ENCODE data around the gene RERE.

- TF ChIP-seq EZH2 (IDR thresholded peaks at IDR 0.05) = no peak
- no peak for TF ChIP-seq POLR2AphosphoS5 (IDR thresholded peaks at IDR 0.05; ENCODE audit: borderline replicate concordance, low read depth, low read length)
- no peak for TF ChIP-seq FOXP2 (optimal IDR thresholded peaks at IDR 0.05; ENCODE audit: control extremely low read depth, extremely low read length, insufficient read depth)
These were observed 277.8 kb downstream of the RERE start for GRCh38 chr1:8539683-8540082.

Measured in SK-N-MC (cell line).